Sigmoid colon (tissue), 7 donors: Measurements from ENCODE around the gene MEGF11. TPM values are rescaled to one million over a fixed set of nuclear protein-coding genes. Genes with fewer than 3 reads are reported as not detected.

Source experiments
- DNase-seq: peaks from one replicate; pipeline ENCODE4 v3.0.0-alpha.2; 2019
- H3K27ac ChIP-seq, 4 donors: fragments of 200-600 bp; sonication (generic); one replicate each; pipeline ENCODE4 v1.5.1; 2016 to 2019; ENCODE audit warnings: mild to moderate bottlenecking in 1 of 4
- H3K27me3 ChIP-seq, 3 donors: fragments of 200-600 bp; sonication (generic); one replicate each; pipeline ENCODE4 v1.5.1; 2019; ENCODE audit warnings: mild to moderate bottlenecking in 1 of 3
- H3K36me3 ChIP-seq, 4 donors: fragments of 200-600 bp; sonication (generic); one replicate each; pipeline ENCODE4 v1.5.1; 2016 to 2019
- H3K4me1 ChIP-seq, 4 donors: fragments of 200-600 bp; sonication (generic); one replicate each; pipeline ENCODE4 v1.5.1; 2017 to 2019
- H3K4me3 ChIP-seq, 4 donors: fragments of 200-600 bp; sonication (generic); one replicate each; pipeline ENCODE4 v1.5.1; 2017 to 2019; ENCODE audit warnings: mild to moderate bottlenecking in 2 of 4, moderate library complexity in 1 of 4
- H3K9me3 ChIP-seq, 4 donors: fragments of 200-600 bp in 3 of 4; sonication (generic) in 3 of 4; one replicate each; pipeline versions ENCODE4 v1.5.1 to v1.6.1; 2013 to 2019
- EP300 ChIP-seq, 4 donors: sonication (generic); formaldehyde crosslinking; IDR thresholded peaks; one replicate each; pipeline ENCODE4 v1.6.1; 2017; ENCODE audit warnings: antibody characterized with exemption in 4 of 4
- POLR2A ChIP-seq, 2 donors: fragments of 450-650 bp; IDR thresholded peaks; one replicate each; pipeline ENCODE4 v1.6.1; 2016; ENCODE audit warnings: antibody characterized with exemption in 2 of 2, mild to moderate bottlenecking in 2 of 2, moderate library complexity in 2 of 2
- POLR2AphosphoS5 ChIP-seq, 4 donors: sonication (generic); formaldehyde crosslinking; IDR thresholded peaks; one replicate each; pipeline ENCODE4 v1.6.1; 2017; ENCODE audit warnings: antibody characterized with exemption in 4 of 4
- WGBS, 2 donors: extraction: QIAGEN DNeasy Blood & Tissue Kit; methylation state at CpG; one replicate each; pipeline ENCODE4 v1.1.7; 2013; 5-methylcytosine and 5-hydroxymethylcytosine counted together
- intact Hi-C: fragments of 100-400 bp; cut with DNase I; formaldehyde crosslinking; loops from one replicate; pipeline ENCODE4 v1.15.1; 2023
- polyA plus RNA-seq, 3 donors: library from polyadenylated mRNA; stranded (reverse); fragments of 200-250 nt; gene quantifications; one replicate each; pipeline ENCODE4 v1.2.3, GENCODE V29; 2013
- total RNA-seq, 4 donors: library from RNA; depleted of rRNA; stranded (reverse); fragments of >200 nt; gene quantifications; one replicate each; pipeline ENCODE4 v1.1.0, GENCODE V29; 2016
- TF ChIP-seq, protein P1 (sequence below), 4 experiments: fragments of 450-650 bp in 3 of 4; fragments of 200-600 bp in 1 of 4; IDR thresholded peaks; one replicate each; pipeline ENCODE4 v1.5.1; 2016 to 2019; ENCODE audit warnings: antibody characterized with exemption in 4 of 4, mild to moderate bottlenecking in 3 of 4, moderate library complexity in 2 of 4
- donor health status: healthy with polysubstance abuse.
- donor health status: Bipolar disorder and iron deficiency.
- donor health status: healthy.

The MEGF11 gene
- total and polyA plus RNA-seq, 7 donors: 0.04 TPM; not detected in 6

- 86 to 92% methylated on average over 1 of the region's 1 CpG for WGBS, 2 donors
- TF ChIP-seq, protein P1, sequence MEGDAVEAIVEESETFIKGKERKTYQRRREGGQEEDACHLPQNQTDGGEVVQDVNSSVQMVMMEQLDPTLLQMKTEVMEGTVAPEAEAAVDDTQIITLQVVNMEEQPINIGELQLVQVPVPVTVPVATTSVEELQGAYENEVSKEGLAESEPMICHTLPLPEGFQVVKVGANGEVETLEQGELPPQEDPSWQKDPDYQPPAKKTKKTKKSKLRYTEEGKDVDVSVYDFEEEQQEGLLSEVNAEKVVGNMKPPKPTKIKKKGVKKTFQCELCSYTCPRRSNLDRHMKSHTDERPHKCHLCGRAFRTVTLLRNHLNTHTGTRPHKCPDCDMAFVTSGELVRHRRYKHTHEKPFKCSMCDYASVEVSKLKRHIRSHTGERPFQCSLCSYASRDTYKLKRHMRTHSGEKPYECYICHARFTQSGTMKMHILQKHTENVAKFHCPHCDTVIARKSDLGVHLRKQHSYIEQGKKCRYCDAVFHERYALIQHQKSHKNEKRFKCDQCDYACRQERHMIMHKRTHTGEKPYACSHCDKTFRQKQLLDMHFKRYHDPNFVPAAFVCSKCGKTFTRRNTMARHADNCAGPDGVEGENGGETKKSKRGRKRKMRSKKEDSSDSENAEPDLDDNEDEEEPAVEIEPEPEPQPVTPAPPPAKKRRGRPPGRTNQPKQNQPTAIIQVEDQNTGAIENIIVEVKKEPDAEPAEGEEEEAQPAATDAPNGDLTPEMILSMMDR (IDR thresholded peaks at IDR 0.05): no peak
- TF ChIP-seq EP300 (IDR thresholded peaks at IDR 0.05) (no peak), POLR2A (IDR thresholded peaks at IDR 0.05) (no peak), POLR2AphosphoS5 (IDR thresholded peaks at IDR 0.05) (no peak)
- intact Hi-C loops: no loop called here
- peaks cover 0 to 26% (median 6%) of the 10 kb centered on the region in 3 donors for H3K27me3 ChIP-seq
- H3K4me1 ChIP-seq: no peaks in the 10 kb centered on the region
- no peak overlapping the region for H3K4me3 ChIP-seq
- H3K9me3 ChIP-seq: no peaks in the 10 kb centered on the region
- no peak for DNase-seq
- H3K27ac ChIP-seq: no peak overlapping the region
- no peaks in the 10 kb centered on the region for H3K36me3 ChIP-seq
These were observed 221.5 kb downstream of the MEGF11 start for GRCh38 chr15:66032006-66032405.

DNA sequence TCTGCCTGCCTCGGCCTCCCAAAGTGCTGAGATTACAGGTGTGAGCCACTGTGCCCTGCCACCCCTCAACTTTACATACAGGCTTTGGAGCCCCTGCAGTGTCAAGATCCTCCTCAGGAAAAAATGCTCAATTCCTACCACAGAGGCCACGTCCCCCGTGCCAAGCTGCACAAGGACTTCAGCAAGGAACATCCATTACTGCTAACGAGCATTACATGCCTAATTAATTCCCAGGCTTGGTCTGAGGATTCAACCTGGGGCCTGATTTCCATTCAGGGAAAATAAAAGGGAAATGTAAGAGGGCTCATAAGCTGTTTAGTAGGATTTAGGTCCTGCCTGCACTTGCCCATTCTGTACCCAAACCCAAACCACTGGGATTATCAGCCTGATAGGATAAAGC lies 222.9 kb downstream of the MEGF11 start:
- intact Hi-C loops: no loop called here
- H3K36me3 ChIP-seq: no peaks in the 10 kb centered on the region
- H3K27ac ChIP-seq: no peak overlapping the region
- DNase-seq: no peak
- TF ChIP-seq POLR2A (IDR thresholded peaks at IDR 0.05) (no peak), POLR2AphosphoS5 (IDR thresholded peaks at IDR 0.05) (no peak), EP300 (IDR thresholded peaks at IDR 0.05) (no peak)
- TF ChIP-seq, protein P1 (IDR thresholded peaks at IDR 0.05): no peak
- no peaks in the 10 kb centered on the region for H3K9me3 ChIP-seq
- H3K27me3 ChIP-seq: peaks cover 0 to 13% (median 0%) of the 10 kb centered on the region in 3 donors
- H3K4me1 ChIP-seq: no peaks in the 10 kb centered on the region
- H3K4me3 ChIP-seq: no peak overlapping the region
- 88 to 93% methylated on average over 4 of the region's 4 CpGs for WGBS, 2 donors

- Histone ChIP-seq H3K4me1 (peaks cover 0 to 7% (median 5%) of the 10 kb centered on the region in 4 donors), H3K36me3 (no peaks in the 10 kb centered on the region), H3K27me3 (peaks cover 0 to 4% (median 0%) of the 10 kb centered on the region in 3 donors), H3K4me3 (no peak overlapping the region), H3K27ac (no peak overlapping the region), H3K9me3 (no peaks in the 10 kb centered on the region)
- TF ChIP-seq POLR2AphosphoS5 (IDR thresholded peaks at IDR 0.05): no peak
- TF ChIP-seq, protein P1 (IDR thresholded peaks at IDR 0.05): no peak
- TF ChIP-seq EP300 (IDR thresholded peaks at IDR 0.05): no peak
- intact Hi-C loops: no loop called here
- no peak for DNase-seq
- WGBS, 2 donors: 85 to 94% methylated on average over 5 of the region's 5 CpGs
These were observed 223.9 kb downstream of the MEGF11 start for GRCh38 chr15:66029650-66030049.

- H3K4me1 ChIP-seq: peaks cover 0 to 18% (median 13%) of the 10 kb centered on the region in 4 donors
- intact Hi-C loops: no loop called here
- no peak for TF ChIP-seq EP300 (IDR thresholded peaks at IDR 0.05)
- TF ChIP-seq, protein P1 (IDR thresholded peaks at IDR 0.05): no peak
- no peak for TF ChIP-seq POLR2AphosphoS5 (IDR thresholded peaks at IDR 0.05)
- no peak for TF ChIP-seq POLR2A (IDR thresholded peaks at IDR 0.05)
- H3K4me3 ChIP-seq: no peak overlapping the region
- no peaks in the 10 kb centered on the region for H3K9me3 ChIP-seq
- DNase-seq: no peak
- 12 to 41% methylated on average over 5 of the region's 5 CpGs for WGBS, 2 donors
- H3K36me3 ChIP-seq: no peaks in the 10 kb centered on the region
- peaks cover 0 to 3% (median 0%) of the 10 kb centered on the region in 3 donors for H3K27me3 ChIP-seq
- H3K27ac ChIP-seq: no peak overlapping the region
These were observed 226.2 kb downstream of the MEGF11 start for GRCh38 chr15:66027268-66027805.

DNA sequence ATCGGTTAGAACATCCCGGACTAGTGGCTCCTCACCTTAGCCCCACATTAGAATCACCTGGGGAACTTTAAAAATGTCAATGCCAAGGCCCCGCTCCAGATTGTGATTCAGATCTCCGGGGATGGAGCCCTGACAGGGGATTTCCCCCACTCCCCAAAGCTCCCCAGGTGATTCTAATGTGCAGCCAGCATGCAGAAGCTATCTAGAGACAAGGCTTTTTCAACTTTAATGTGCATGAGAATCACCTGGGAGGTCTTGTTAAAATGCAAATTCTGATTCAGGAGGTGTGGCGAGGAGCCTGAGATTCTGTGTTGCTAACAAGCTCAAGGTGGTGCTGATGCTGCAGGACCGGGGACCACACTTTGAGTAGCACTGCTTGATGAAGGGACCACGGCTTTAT lies 227.6 kb downstream of the MEGF11 start:
- no peaks in the 10 kb centered on the region for H3K36me3 ChIP-seq
- no peak overlapping the region for H3K27ac ChIP-seq
- no peaks in the 10 kb centered on the region for H3K9me3 ChIP-seq
- 55 to 73% methylated on average over 7 of the region's 7 CpGs for WGBS, 2 donors
- H3K4me1 ChIP-seq: peaks cover 0 to 18% (median 13%) of the 10 kb centered on the region in 4 donors
- TF ChIP-seq POLR2AphosphoS5 (IDR thresholded peaks at IDR 0.05) (no peak), EP300 (IDR thresholded peaks at IDR 0.05) (no peak), POLR2A (IDR thresholded peaks at IDR 0.05) (no peak)
- TF ChIP-seq, protein P1 (IDR thresholded peaks at IDR 0.05): no peak
- H3K27me3 ChIP-seq: no peaks in the 10 kb centered on the region
- intact Hi-C loops: no loop called here
- DNase-seq: no peak
- H3K4me3 ChIP-seq: no peak overlapping the region
